ENCODE measurements around the gene MMAA. TPM values are rescaled to one million over a fixed set of nuclear protein-coding genes. Genes with fewer than 3 reads are reported as not detected.

The MMAA gene
- polyA plus RNA-seq, 2 of the 4 experiments (the other 2 are of a cell fraction), result 1.5 to 4.0 TPM

DNA sequence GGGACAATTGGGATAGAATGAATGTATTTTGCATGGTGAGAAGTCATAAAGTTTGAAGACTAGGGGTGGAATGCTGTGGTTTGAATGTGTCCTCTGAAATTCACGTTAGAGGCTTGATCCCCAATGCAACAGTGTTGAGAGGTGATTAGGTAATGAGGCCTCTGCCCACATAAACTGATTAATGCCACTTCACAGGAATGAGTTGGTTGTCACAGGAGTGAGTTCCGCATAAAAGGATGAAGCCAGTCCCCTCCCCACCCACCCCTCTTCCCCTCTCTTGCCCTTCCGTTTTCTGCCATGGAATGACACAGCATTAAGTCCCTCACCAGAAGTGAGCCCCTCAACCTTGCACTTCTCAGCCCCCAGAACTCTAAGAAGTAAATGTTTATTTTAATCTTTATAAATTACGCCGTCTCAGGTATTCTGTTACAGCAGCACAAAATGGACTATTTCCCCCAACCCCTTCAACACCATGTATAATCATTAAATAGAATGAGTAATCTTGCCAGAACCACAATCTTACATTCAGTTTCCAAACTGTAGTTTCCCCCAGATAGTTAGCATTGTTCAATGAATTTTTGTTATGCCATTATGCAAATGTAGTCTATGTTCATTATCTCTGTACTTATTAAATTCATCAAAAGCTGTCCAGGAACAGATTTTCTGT is 5.5 kb upstream of the MMAA start:
- Histone ChIP-seq H3K4me3 (no peak overlapping the region), H3K27ac (no peak overlapping the region), H3K4me1 (peaks cover 5% of the 10 kb centered on the region; the same call in 1 of the 3 replicates), H3K9me3 (no peaks in the 10 kb centered on the region), H3K4me2 (no peak overlapping the region)
- ChIA-PET POLR2A (no interaction called here), CTCF (interaction anchor here (1.1 to 4.1 kb wide), 3 partner anchors 378 to 397 kb away, joined by 3 to 43 read pairs (median 9); no protein-coding TSS in a partner anchor)
- ATAC-seq (no peak), FAIRE-seq (no peak), DNase-seq (ENCODE audit: low read depth in 1 of 2, low spot score in 1 of 2) (no peak)
- WGBS (ENCODE audit: missing lambda C conversion rate), result 87% methylated on average over 5 of the region's 5 CpGs
- TF ChIP-seq, protein P1, sequence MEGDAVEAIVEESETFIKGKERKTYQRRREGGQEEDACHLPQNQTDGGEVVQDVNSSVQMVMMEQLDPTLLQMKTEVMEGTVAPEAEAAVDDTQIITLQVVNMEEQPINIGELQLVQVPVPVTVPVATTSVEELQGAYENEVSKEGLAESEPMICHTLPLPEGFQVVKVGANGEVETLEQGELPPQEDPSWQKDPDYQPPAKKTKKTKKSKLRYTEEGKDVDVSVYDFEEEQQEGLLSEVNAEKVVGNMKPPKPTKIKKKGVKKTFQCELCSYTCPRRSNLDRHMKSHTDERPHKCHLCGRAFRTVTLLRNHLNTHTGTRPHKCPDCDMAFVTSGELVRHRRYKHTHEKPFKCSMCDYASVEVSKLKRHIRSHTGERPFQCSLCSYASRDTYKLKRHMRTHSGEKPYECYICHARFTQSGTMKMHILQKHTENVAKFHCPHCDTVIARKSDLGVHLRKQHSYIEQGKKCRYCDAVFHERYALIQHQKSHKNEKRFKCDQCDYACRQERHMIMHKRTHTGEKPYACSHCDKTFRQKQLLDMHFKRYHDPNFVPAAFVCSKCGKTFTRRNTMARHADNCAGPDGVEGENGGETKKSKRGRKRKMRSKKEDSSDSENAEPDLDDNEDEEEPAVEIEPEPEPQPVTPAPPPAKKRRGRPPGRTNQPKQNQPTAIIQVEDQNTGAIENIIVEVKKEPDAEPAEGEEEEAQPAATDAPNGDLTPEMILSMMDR (IDR thresholded peaks at IDR 0.05), result no peak
- TF ChIP-seq CBX2 (IDR thresholded peaks at IDR 0.05; ENCODE audit: borderline replicate concordance, low read depth) (no peak), CEBPB (IDR thresholded peaks at IDR 0.05) (no peak), HEYL (CRISPR knock-in tag; IDR thresholded peaks at IDR 0.05) (no peak), ZFP36 (IDR thresholded peaks at IDR 0.05; ENCODE audit: borderline replicate concordance, partially characterized antibody) (no peak), RNF2 (IDR thresholded peaks at IDR 0.05; ENCODE audit: borderline replicate concordance, low read depth) (no peak), SREBF2 (IDR thresholded peaks at IDR 0.05) (no peak), ESRRA (IDR thresholded peaks at IDR 0.05; ENCODE audit: borderline replicate concordance, low read length) (no peak), MAZ (IDR thresholded peaks at IDR 0.05; ENCODE audit: borderline replicate concordance, low read depth, low read length) (no peak), ZC3H11A (IDR thresholded peaks at IDR 0.05) (no peak), PHF8 (IDR thresholded peaks at IDR 0.05; ENCODE audit: borderline replicate concordance, low read depth) (no peak)
- TF ChIP-seq, protein P2, sequence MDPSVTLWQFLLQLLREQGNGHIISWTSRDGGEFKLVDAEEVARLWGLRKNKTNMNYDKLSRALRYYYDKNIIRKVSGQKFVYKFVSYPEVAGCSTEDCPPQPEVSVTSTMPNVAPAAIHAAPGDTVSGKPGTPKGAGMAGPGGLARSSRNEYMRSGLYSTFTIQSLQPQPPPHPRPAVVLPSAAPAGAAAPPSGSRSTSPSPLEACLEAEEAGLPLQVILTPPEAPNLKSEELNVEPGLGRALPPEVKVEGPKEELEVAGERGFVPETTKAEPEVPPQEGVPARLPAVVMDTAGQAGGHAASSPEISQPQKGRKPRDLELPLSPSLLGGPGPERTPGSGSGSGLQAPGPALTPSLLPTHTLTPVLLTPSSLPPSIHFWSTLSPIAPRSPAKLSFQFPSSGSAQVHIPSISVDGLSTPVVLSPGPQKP (IDR thresholded peaks at IDR 0.05; ENCODE audit: low read depth, low read length), result no peak
- TF ChIP-seq, protein P3, sequence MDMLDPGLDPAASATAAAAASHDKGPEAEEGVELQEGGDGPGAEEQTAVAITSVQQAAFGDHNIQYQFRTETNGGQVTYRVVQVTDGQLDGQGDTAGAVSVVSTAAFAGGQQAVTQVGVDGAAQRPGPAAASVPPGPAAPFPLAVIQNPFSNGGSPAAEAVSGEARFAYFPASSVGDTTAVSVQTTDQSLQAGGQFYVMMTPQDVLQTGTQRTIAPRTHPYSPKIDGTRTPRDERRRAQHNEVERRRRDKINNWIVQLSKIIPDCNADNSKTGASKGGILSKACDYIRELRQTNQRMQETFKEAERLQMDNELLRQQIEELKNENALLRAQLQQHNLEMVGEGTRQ (IDR thresholded peaks at IDR 0.05), result no peak
- TF ChIP-seq, protein P4, sequence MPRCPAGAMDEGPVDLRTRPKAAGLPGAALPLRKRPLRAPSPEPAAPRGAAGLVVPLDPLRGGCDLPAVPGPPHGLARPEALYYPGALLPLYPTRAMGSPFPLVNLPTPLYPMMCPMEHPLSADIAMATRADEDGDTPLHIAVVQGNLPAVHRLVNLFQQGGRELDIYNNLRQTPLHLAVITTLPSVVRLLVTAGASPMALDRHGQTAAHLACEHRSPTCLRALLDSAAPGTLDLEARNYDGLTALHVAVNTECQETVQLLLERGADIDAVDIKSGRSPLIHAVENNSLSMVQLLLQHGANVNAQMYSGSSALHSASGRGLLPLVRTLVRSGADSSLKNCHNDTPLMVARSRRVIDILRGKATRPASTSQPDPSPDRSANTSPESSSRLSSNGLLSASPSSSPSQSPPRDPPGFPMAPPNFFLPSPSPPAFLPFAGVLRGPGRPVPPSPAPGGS (IDR thresholded peaks at IDR 0.05), result no peak

DNA sequence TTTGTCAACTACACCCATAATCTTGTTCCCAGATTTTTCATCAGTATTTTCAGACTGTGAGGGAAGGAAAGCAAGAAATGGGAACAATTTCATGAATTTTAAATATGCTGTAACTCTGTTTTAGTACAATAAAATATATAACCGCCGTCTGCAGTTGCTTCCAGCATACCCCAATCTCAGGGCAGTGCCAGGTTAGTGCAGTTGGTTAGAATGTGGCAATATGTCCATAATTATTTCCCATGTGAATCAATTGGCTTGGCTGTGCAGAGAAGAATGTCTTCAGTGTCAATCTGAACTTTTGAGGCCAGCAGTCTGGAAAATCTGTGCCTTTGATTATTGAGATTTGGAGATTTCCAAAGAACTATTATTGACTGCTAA is 5.0 kb upstream of the MMAA start:
- CTCF ChIA-PET, result interaction anchor here (4.1 kb wide), 1 partner anchor 379 kb away, joined by 43 read pairs; no protein-coding TSS in a partner anchor
- DNase-seq (ENCODE audit: low read depth in 1 of 2, low spot score in 1 of 2) (no peak), ATAC-seq (no peak), FAIRE-seq (no peak)
- no peak for TF ChIP-seq RNF2 (IDR thresholded peaks at IDR 0.05; ENCODE audit: borderline replicate concordance, low read depth)
- TF ChIP-seq MAFK (IDR thresholded peaks at IDR 0.05; ENCODE audit: partially characterized antibody), result no peak
- no peak for TF ChIP-seq HEYL (CRISPR knock-in tag; IDR thresholded peaks at IDR 0.05)
- TF ChIP-seq BHLHE40 (IDR thresholded peaks at IDR 0.05; ENCODE audit: low read depth, low read length), result no peak
- TF ChIP-seq FOXS1 (CRISPR knock-in tag; IDR thresholded peaks at IDR 0.05), result no peak
- TF ChIP-seq POLR2A (IDR thresholded peaks at IDR 0.05; ENCODE audit: low read length), result no peak
- H3K9me3 ChIP-seq, result no peaks in the 10 kb centered on the region
- no peak overlapping the region for H3K27ac ChIP-seq
- whole genome bisulfite sequencing (ENCODE audit: missing lambda C conversion rate), result 84% methylated on average over 2 of the region's 2 CpGs
- POLR2A ChIA-PET, result no interaction called here
- peaks cover 5% of the 10 kb centered on the region; the same call in 1 of the 3 replicates for H3K4me1 ChIP-seq
- H3K4me3 ChIP-seq, result no peak overlapping the region
- no peak overlapping the region for H3K4me2 ChIP-seq

Measured in A549 (cell line).